ENCODE results near the gene MAPK13. TPM values are rescaled to one million over a fixed set of nuclear protein-coding genes. Genes with fewer than 3 reads are reported as not detected.

The MAPK13 gene
- total RNA-seq, 1 experiment from 2014 or later, result 13.6 TPM

DNA sequence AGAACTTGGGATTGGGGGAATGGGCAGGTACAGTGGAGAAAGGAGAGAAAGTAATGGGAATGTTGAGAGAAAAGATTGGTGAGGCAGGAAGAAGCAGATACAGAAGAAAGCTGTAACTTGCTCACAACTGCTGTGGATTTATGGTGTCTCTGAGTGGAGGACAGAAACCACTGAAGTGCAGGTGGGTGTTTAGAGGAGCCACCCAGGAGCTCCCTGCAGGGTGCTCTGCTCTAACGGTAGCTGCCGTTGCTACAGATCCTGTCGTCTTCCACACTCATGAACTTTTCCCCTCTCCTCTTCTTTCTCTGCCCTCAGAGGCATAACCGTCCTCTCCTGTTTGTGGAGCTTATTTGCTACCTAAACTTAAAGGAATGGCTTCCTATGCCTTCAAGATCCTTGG, 27.5 kb upstream of the MAPK13 start (continued):
- TF ChIP-seq, protein P1, sequence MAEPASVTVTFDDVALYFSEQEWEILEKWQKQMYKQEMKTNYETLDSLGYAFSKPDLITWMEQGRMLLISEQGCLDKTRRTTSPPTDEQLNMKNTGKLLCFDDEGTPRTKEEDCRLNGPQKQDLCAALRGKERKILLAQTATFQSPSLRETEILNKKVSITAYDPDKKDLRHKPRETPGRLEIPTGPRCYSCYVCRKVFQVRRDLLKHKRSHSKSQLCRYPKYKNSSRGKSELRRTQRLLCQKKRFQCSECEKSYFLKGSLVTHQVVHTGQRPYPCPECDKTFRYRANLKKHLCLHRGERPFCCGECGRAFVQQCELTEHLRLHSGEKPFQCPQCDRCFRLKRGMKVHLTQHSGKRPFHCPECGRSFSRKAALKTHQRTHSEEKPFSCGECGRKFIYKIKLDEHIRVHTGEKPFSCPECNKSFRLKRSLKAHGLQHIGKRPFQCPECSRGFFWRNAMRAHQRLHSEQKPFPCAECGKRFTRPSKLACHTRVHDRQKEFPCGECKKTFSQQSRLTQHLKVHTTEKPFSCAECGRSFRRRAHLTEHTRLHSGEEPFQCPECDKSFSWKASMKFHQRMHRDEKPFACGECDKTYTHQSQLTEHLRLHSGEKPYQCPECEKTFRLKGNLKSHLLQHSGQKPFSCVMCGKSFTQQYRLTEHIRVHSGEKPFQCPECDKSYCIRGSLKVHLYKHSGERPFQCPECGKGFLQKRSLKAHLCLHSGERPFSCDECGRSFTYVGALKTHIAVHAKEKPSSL (CRISPR knock-in tag; conservative IDR thresholded peaks at IDR 0.05), result no peak
- TF ChIP-seq, protein P2, sequence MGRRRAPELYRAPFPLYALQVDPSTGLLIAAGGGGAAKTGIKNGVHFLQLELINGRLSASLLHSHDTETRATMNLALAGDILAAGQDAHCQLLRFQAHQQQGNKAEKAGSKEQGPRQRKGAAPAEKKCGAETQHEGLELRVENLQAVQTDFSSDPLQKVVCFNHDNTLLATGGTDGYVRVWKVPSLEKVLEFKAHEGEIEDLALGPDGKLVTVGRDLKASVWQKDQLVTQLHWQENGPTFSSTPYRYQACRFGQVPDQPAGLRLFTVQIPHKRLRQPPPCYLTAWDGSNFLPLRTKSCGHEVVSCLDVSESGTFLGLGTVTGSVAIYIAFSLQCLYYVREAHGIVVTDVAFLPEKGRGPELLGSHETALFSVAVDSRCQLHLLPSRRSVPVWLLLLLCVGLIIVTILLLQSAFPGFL (CRISPR knock-in tag; IDR thresholded peaks at IDR 0.05; ENCODE audit: borderline replicate concordance), result no peak

DNA sequence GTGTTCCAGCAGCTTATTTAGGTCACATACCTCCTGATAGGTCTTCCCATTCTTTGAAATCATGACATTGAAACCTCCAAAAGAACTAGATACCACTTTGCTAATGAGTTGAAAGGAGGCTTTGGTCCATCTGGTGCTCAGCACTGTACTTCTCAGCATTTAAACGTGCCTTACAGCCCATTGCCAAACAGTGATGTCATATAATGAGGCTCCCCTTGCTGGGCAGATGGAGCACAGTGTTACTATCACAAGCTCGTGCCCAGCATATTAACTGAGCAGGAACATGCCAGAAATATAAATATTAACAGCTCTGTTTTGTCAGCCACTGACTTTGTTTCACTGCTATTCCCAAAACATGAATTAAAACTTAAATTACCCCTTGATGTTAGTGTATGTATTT, 25.5 kb upstream of the MAPK13 start:
- ATAC-seq, result no peak
- Mint-ChIP-seq H3K27me3 (ENCODE audit: low read depth) (no peaks in the 10 kb centered on the region), H3K9me3 (no peaks in the 10 kb centered on the region), H3K27ac (no peak overlapping the region), H3K4me1 (no peaks in the 10 kb centered on the region), H3K36me3 (peaks cover 16% of the 10 kb centered on the region), H3K4me3 (no peak overlapping the region)
- ChIA-PET CTCF (interaction anchor here (0.6 to 1.1 kb wide), 4 partner anchors 11 to 30 kb away, joined by 3 to 4 read pairs (median 3); no protein-coding TSS in a partner anchor), POLR2A (interaction anchor here (0.5 kb wide), 1 partner anchor 250 kb away, joined by 3 read pairs; no protein-coding TSS in a partner anchor)
- TF ChIP-seq KAT7 (CRISPR knock-in tag; IDR thresholded peaks at IDR 0.05; ENCODE audit: borderline replicate concordance), result no peak
- TF ChIP-seq TEAD4 (CRISPR knock-in tag; IDR thresholded peaks at IDR 0.05), result no peak
- TF ChIP-seq ZNF138 (CRISPR knock-in tag; conservative IDR thresholded peaks at IDR 0.05), result no peak
- TF ChIP-seq, protein P3, sequence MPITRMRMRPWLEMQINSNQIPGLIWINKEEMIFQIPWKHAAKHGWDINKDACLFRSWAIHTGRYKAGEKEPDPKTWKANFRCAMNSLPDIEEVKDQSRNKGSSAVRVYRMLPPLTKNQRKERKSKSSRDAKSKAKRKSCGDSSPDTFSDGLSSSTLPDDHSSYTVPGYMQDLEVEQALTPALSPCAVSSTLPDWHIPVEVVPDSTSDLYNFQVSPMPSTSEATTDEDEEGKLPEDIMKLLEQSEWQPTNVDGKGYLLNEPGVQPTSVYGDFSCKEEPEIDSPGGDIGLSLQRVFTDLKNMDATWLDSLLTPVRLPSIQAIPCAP (CRISPR knock-in tag; IDR thresholded peaks at IDR 0.05), result no peak
- TF ChIP-seq, protein P4, sequence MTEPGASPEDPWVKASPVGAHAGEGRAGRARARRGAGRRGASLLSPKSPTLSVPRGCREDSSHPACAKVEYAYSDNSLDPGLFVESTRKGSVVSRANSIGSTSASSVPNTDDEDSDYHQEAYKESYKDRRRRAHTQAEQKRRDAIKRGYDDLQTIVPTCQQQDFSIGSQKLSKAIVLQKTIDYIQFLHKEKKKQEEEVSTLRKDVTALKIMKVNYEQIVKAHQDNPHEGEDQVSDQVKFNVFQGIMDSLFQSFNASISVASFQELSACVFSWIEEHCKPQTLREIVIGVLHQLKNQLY (CRISPR knock-in tag; IDR thresholded peaks at IDR 0.05), result no peak
- no peak for TF ChIP-seq ZNF396 (CRISPR knock-in tag; IDR thresholded peaks at IDR 0.05; ENCODE audit: borderline replicate concordance)
- TF ChIP-seq IRF2 (CRISPR knock-in tag; IDR thresholded peaks at IDR 0.05; ENCODE audit: borderline replicate concordance, low read depth), result no peak
- TF ChIP-seq CREM (CRISPR knock-in tag; IDR thresholded peaks at IDR 0.05), result no peak
- TF ChIP-seq, protein P5, sequence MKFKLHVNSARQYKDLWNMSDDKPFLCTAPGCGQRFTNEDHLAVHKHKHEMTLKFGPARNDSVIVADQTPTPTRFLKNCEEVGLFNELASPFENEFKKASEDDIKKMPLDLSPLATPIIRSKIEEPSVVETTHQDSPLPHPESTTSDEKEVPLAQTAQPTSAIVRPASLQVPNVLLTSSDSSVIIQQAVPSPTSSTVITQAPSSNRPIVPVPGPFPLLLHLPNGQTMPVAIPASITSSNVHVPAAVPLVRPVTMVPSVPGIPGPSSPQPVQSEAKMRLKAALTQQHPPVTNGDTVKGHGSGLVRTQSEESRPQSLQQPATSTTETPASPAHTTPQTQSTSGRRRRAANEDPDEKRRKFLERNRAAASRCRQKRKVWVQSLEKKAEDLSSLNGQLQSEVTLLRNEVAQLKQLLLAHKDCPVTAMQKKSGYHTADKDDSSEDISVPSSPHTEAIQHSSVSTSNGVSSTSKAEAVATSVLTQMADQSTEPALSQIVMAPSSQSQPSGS (CRISPR knock-in tag; IDR thresholded peaks at IDR 0.05; ENCODE audit: borderline replicate concordance, low read depth), result no peak
- no peak for TF ChIP-seq ZNF317 (CRISPR knock-in tag; IDR thresholded peaks at IDR 0.05; ENCODE audit: borderline replicate concordance, low read depth)
- TF ChIP-seq, protein P6, sequence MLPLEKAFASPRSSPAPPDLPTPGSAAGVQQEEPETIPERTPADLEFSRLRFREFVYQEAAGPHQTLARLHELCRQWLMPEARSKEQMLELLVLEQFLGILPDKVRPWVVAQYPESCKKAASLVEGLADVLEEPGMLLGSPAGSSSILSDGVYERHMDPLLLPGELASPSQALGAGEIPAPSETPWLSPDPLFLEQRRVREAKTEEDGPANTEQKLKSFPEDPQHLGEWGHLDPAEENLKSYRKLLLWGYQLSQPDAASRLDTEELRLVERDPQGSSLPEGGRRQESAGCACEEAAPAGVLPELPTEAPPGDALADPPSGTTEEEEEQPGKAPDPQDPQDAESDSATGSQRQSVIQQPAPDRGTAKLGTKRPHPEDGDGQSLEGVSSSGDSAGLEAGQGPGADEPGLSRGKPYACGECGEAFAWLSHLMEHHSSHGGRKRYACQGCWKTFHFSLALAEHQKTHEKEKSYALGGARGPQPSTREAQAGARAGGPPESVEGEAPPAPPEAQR (CRISPR knock-in tag; IDR thresholded peaks at IDR 0.05), result no peak
- TF ChIP-seq, protein P7, sequence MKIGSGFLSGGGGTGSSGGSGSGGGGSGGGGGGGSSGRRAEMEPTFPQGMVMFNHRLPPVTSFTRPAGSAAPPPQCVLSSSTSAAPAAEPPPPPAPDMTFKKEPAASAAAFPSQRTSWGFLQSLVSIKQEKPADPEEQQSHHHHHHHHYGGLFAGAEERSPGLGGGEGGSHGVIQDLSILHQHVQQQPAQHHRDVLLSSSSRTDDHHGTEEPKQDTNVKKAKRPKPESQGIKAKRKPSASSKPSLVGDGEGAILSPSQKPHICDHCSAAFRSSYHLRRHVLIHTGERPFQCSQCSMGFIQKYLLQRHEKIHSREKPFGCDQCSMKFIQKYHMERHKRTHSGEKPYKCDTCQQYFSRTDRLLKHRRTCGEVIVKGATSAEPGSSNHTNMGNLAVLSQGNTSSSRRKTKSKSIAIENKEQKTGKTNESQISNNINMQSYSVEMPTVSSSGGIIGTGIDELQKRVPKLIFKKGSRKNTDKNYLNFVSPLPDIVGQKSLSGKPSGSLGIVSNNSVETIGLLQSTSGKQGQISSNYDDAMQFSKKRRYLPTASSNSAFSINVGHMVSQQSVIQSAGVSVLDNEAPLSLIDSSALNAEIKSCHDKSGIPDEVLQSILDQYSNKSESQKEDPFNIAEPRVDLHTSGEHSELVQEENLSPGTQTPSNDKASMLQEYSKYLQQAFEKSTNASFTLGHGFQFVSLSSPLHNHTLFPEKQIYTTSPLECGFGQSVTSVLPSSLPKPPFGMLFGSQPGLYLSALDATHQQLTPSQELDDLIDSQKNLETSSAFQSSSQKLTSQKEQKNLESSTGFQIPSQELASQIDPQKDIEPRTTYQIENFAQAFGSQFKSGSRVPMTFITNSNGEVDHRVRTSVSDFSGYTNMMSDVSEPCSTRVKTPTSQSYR (CRISPR knock-in tag; IDR thresholded peaks at IDR 0.05), result no peak
- TF ChIP-seq ZNF671 (CRISPR knock-in tag; IDR thresholded peaks at IDR 0.05), result no peak
- TF ChIP-seq, protein P8, sequence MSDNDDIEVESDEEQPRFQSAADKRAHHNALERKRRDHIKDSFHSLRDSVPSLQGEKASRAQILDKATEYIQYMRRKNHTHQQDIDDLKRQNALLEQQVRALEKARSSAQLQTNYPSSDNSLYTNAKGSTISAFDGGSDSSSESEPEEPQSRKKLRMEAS (CRISPR knock-in tag; IDR thresholded peaks at IDR 0.05), result no peak
- no peak for TF ChIP-seq SMAD4 (CRISPR knock-in tag; IDR thresholded peaks at IDR 0.05)
- no peak for DNase-seq (ENCODE audit: low spot score)

Data from WTC11 (cell line).